ENCODE data around the gene STK25. TPM values are rescaled to one million over a fixed set of nuclear protein-coding genes. Genes with fewer than 3 reads are reported as not detected.
"Not testable (repeated sequence)": the region's sequence is repeated elsewhere in the genome, so short reads cannot be mapped to it uniquely, and the experiment has no call there.

The STK25 gene
- total RNA-seq, 2 donors from 2014 or later = 87.8 to 144 TPM

DNA sequence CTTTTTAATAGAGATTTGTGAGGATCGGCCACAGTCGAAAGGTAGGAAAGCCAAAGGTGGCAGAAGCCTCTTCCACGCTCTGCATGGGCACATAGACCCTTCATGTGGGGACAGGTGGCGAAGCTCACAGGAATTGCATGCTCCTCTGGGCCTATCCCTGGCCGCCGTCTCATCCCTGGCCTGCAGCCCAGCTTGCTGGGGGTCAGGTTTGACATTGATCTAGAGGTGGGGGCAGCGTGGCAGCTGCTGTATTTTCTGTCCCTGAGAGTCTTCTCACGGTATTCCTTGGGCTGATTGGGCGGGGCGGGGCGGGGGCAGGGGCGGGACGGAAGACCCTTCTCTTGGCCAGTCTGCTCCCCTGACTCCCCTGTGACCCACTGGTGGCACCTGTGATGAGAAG, 48.9 kb downstream of the STK25 start:
- H3K36me3 ChIP-seq = no peaks in the 10 kb centered on the region
- H3K4me3 ChIP-seq = no peak overlapping the region
- intact Hi-C loops (cut with DNase I) = no loop called here
- H3K9me3 ChIP-seq = no peaks in the 10 kb centered on the region
- no peak overlapping the region for H3K27ac ChIP-seq
- DNase-seq = no peak
- no peak overlapping the region for H3K9ac ChIP-seq (ENCODE audit: low read depth in 2 of 2, low read length in 2 of 2)
- TF ChIP-seq, protein P1, sequence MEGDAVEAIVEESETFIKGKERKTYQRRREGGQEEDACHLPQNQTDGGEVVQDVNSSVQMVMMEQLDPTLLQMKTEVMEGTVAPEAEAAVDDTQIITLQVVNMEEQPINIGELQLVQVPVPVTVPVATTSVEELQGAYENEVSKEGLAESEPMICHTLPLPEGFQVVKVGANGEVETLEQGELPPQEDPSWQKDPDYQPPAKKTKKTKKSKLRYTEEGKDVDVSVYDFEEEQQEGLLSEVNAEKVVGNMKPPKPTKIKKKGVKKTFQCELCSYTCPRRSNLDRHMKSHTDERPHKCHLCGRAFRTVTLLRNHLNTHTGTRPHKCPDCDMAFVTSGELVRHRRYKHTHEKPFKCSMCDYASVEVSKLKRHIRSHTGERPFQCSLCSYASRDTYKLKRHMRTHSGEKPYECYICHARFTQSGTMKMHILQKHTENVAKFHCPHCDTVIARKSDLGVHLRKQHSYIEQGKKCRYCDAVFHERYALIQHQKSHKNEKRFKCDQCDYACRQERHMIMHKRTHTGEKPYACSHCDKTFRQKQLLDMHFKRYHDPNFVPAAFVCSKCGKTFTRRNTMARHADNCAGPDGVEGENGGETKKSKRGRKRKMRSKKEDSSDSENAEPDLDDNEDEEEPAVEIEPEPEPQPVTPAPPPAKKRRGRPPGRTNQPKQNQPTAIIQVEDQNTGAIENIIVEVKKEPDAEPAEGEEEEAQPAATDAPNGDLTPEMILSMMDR (IDR thresholded peaks at IDR 0.05) = no peak
- no peaks in the 10 kb centered on the region for H3K27me3 ChIP-seq
- no peaks in the 10 kb centered on the region for H3K4me1 ChIP-seq

DNA sequence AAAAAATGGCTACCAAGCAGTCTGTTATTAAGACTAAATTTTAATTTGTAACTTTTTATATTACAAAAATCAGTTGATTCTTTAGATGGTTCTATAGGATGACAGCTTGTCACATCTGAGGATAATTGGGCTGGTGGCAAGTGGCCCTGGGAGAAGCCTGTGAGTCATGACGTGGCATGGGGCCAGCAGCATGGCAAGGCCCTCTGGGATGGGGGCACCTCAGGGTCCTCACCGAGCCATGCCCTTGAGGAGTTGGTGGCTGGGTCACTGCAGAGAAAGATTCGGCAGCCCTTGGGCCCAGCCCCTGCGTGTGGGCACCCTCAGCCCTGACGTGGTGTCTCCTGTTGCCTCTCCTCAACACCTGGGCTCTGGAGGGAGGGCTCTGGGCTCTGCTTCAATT, 49.7 kb downstream of the STK25 start:
- H3K4me3 ChIP-seq = no peak overlapping the region
- H3K36me3 ChIP-seq = no peaks in the 10 kb centered on the region
- TF ChIP-seq, protein P1 (IDR thresholded peaks at IDR 0.05) = no peak
- DNase-seq = no peak
- no peaks in the 10 kb centered on the region for H3K9me3 ChIP-seq
- H3K4me1 ChIP-seq = no peaks in the 10 kb centered on the region
- intact Hi-C loops (cut with DNase I) = no loop called here
- no peak overlapping the region for H3K9ac ChIP-seq (ENCODE audit: low read depth in 2 of 2, low read length in 2 of 2)
- no peak overlapping the region for H3K27ac ChIP-seq
- H3K27me3 ChIP-seq = no peaks in the 10 kb centered on the region

DNA sequence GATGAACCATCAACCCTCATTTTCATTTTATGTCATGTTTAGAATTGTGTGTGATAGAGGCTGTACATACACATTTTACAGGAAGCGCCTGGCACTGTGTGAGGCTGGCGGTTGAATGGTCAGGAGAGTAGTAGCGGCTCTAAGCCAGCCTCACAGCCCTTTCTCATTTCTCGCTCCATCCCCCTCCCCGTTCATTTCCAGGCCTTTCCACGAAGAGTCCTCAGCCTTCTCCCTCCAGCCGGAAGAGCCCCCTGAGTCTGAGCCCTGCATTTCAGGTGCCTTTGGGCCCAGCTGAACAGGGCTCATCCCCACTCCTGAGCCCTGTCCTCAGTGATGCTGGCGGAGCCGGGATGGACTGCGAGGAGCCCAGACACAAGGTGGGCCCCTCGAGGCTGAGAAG, 51.8 kb downstream of the STK25 start:
- H3K27me3 ChIP-seq = no peaks in the 10 kb centered on the region
- H3K4me3 ChIP-seq = no peak overlapping the region
- H3K27ac ChIP-seq = no peak overlapping the region
- no peaks in the 10 kb centered on the region for H3K9me3 ChIP-seq
- H3K4me1 ChIP-seq = no peaks in the 10 kb centered on the region
- intact Hi-C loops (cut with DNase I) = no loop called here
- TF ChIP-seq, protein P1 (IDR thresholded peaks at IDR 0.05) = no peak
- H3K9ac ChIP-seq (ENCODE audit: low read depth in 2 of 2, low read length in 2 of 2) = no peak overlapping the region
- H3K36me3 ChIP-seq = no peaks in the 10 kb centered on the region
- DNase-seq = no peak

DNA sequence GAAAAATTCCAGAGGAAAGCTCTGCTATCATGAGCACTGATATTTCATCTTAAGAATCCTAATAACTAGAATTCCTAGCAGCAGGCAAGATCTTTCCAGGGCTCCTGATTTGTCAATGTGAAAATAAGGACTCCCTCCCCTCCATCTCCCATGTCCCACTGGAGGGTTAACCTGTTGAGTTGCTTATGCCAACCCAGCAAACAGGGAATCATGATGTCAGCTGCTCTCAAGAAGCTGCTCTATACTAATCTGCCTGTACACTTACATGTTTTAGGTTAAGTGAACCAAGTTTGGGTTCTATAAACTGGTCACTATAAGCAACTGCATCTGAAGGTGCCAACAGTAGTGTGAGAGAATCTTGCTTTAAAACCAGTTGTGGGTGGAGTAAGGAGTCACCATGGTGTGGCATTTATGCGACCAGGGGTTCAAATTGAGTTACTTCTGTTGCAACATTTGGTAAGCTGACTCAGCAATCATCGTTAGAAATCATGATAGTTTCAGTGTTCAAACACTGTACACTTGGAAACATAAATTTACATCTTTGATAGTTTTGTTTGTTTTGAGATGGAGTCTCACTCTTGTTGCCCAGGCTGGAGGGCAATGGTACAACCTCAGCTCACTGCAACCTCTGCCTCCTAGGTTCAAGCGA, 53.4 kb downstream of the STK25 start:
- H3K4me3 ChIP-seq = no peak overlapping the region
- TF ChIP-seq, protein P1 (IDR thresholded peaks at IDR 0.05) = no peak
- H3K36me3 ChIP-seq = no peaks in the 10 kb centered on the region
- no peaks in the 10 kb centered on the region for H3K9me3 ChIP-seq
- H3K4me1 ChIP-seq = no peaks in the 10 kb centered on the region
- H3K27ac ChIP-seq = no peak overlapping the region
- intact Hi-C loops (cut with DNase I) = no loop called here
- no peaks in the 10 kb centered on the region for H3K27me3 ChIP-seq
- no peak for DNase-seq
- H3K9ac ChIP-seq (ENCODE audit: low read depth in 2 of 2, low read length in 2 of 2) = no peak overlapping the region

DNA sequence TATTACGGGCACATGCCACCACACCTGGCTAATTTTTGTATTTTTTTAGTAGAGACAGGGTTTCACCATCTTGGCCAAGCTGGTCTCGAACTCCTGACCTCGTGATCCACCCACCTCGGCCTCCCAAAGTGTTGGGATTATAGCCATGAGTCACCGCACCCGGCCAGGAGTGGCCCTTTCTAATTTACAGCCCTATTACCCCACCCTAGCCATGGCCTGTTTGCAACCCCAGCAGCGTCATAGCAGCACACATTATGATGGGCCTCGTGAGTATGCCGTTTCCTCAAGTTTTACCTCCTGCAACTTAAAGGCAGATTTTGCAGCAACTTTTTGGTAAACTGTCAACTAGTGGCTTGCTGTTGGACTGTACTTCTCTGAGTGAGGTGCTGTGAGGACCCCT, 54.5 kb downstream of the STK25 start:
- H3K4me1 ChIP-seq; DNase-seq; intact Hi-C loops (cut with DNase I): not testable (repeated sequence)

DNA sequence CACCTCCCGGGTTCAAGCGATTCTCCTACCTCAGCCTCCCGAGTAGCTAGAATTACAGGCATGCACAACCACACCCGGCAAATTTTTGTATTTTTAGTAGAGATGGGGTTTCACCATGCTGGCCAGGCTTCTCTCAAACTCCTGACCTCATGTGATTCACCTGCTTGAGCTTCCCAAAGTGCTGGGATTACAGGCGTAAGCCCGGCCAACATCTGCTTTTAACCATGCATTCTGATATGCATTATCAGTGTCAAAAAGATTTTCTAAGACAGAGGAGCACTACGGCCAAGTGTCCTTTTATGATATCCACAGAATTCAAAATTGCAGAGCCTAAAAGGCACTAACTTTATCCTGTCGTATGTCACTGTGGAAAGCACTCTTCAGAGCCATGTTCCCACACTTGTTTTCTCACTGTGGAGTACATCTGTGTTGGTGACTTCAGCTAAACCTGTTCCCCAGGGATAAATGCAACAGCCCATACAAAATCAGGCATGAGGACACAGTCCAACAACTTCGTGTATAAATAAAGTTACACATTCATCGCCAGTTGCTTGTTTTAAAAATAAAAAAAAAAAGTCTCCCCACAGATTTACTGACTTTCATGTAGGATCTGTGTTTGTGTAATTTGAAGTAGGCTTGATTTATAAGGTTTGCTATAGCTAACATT, 56.4 kb downstream of the STK25 start:
- Histone ChIP-seq H3K4me3 (no peak overlapping the region), H3K27ac (no peak overlapping the region), H3K9ac (ENCODE audit: low read depth in 2 of 2, low read length in 2 of 2) (no peak overlapping the region), H3K4me1 (no peaks in the 10 kb centered on the region), H3K27me3 (no peaks in the 10 kb centered on the region), H3K9me3 (no peaks in the 10 kb centered on the region), H3K36me3 (no peaks in the 10 kb centered on the region)
- TF ChIP-seq, protein P1 (IDR thresholded peaks at IDR 0.05) = no peak
- intact Hi-C loops (cut with DNase I) = no loop called here
- DNase-seq = no peak

More for the DNA sequence above, 54.5 kb downstream of the STK25 start:
- not testable (repeated sequence) for H3K27me3 ChIP-seq; H3K27ac ChIP-seq; H3K36me3 ChIP-seq; H3K4me3 ChIP-seq; H3K9me3 ChIP-seq; H3K9ac ChIP-seq (ENCODE audit: low read depth in 2 of 2, low read length in 2 of 2)

DNA sequence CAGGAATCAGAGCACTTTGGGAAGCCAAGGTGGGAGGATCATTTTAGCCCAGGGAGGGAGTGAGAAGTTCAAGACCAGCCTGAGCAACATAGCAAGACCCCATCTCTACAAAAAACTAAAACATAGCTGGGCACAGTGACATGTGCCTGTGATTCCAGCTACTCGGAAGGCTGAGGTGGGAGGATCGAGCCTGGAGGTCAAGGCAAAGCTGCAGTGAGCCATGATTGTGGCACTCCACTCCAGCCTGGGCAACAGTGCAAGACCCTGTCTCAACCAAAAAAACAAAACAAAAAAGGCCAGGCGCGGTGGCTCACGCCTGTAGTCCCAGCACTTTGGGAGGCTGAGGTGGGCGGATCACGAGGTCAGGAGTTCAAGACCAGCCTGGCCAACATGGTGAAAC, 58.3 kb downstream of the STK25 start:
- H3K4me3 ChIP-seq; H3K4me1 ChIP-seq; H3K9me3 ChIP-seq; H3K27ac ChIP-seq; DNase-seq; H3K27me3 ChIP-seq; H3K9ac ChIP-seq (ENCODE audit: low read depth in 2 of 2, low read length in 2 of 2); intact Hi-C loops (cut with DNase I); H3K36me3 ChIP-seq: not testable (repeated sequence)

All from colonic mucosa (tissue), 4 donors.